Hepatocyte (in vitro differentiated cells): ENCODE data around the gene UBE2G1.

Experiments
- CTCF ChIP-seq: fragments of 200-600 bp; sonication (generic); IDR thresholded peaks from 2 replicates; pipeline ENCODE4 v1.5.1; 2016; ENCODE audit warnings: antibody characterized with exemption, mild to moderate bottlenecking; ENCODE audit not compliant: poor library complexity
- EZH2 ChIP-seq: fragments of 200-600 bp; sonication (generic); IDR thresholded peaks from 2 replicates; pipeline ENCODE4 v1.6.1; 2016; ENCODE audit warnings: antibody characterized with exemption, mild to moderate bottlenecking, borderline replicate concordance
- EZH2phosphoT487 ChIP-seq: fragments of 200-600 bp; sonication (generic); IDR thresholded peaks from one replicate; pipeline ENCODE4 v1.6.1; 2018; ENCODE audit warnings: antibody characterized with exemption, mild to moderate bottlenecking, low read depth, moderate library complexity; ENCODE audit not compliant: unreplicated experiment, severe bottlenecking

DNA sequence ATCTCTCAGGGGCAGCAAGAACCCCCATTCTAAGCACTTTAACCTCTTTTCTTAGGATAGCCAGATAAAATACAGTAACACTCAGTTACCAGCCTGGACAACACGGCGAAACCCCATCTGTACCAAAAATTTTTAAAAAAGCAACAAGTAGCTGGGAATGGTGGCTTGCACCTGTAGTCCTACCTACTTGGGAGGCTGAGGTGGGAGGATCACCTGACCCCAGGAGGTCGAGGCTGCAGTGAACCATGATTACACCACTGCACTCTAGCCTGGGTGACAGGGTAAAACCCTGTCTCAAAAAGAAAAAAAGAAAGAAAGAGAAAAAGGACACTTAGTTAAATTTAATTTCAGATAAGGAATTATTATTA, 28.6 kb upstream of the UBE2G1 start:
- TF ChIP-seq EZH2 = no peak
- TF ChIP-seq CTCF = no peak
- no peak for TF ChIP-seq EZH2phosphoT487
